Globus pallidus (tissue), 1 donor: ENCODE results near the gene FGFR2.

Experiments
- DNase-seq: peaks from one replicate; pipeline ENCODE4 v3.0.0-alpha.2; 2015; ENCODE audit warnings: low spot score

Gene FGFR2

GRCh38 chr10:121452581-121452980 lies 145.7 kb downstream of the FGFR2 start:
- no peak for DNase-seq

- DNase-seq: peak; percentile 22
Measured at GRCh38 chr10:121450247-121450646, 148.0 kb downstream of the FGFR2 start.

- DNase-seq: no peak
Measured at GRCh38 chr10:121449482-121449924, 148.7 kb downstream of the FGFR2 start.

- no peak for DNase-seq
Measured at GRCh38 chr10:121448766-121449421, 149.3 kb downstream of the FGFR2 start.

- DNase-seq: no peak
Measured at GRCh38 chr10:121444520-121445165, 153.6 kb downstream of the FGFR2 start.

GRCh38 chr10:121442086-121442935 lies 155.9 kb downstream of the FGFR2 start:
- peak; percentile 71 for DNase-seq

GRCh38 chr10:121440461-121440860 lies 157.8 kb downstream of the FGFR2 start:
- no peak for DNase-seq

- no peak for DNase-seq
Measured at GRCh38 chr10:121438333-121438732, 159.9 kb downstream of the FGFR2 start.

- peak; percentile 70 for DNase-seq
Measured at GRCh38 chr10:121437596-121437995, 160.6 kb downstream of the FGFR2 start.

- DNase-seq: peak; percentile 81
Measured at GRCh38 chr10:121436630-121437341, 161.5 kb downstream of the FGFR2 start.

GRCh38 chr10:121436281-121436629 lies 162.0 kb downstream of the FGFR2 start:
- DNase-seq: no peak

GRCh38 chr10:121435099-121435875 lies 163.0 kb downstream of the FGFR2 start:
- no peak for DNase-seq

- DNase-seq: no peak
Measured at GRCh38 chr10:121433965-121434364, 164.3 kb downstream of the FGFR2 start.

GRCh38 chr10:121428867-121429266 lies 169.4 kb downstream of the FGFR2 start:
- no peak for DNase-seq
